NCI-H2196 (cell line): Measurements from ENCODE around the gene CLIP1.
A peak's percentile ranks its signal among the peaks of the same experiment; 100 is the strongest.

Source experiments
- DNase-seq: peaks from one replicate; lab custom pipeline; 2025; ENCODE audit not compliant: unreplicated experiment; lab: John Stamatoyannopoulos, UW

The CLIP1 gene

DNA sequence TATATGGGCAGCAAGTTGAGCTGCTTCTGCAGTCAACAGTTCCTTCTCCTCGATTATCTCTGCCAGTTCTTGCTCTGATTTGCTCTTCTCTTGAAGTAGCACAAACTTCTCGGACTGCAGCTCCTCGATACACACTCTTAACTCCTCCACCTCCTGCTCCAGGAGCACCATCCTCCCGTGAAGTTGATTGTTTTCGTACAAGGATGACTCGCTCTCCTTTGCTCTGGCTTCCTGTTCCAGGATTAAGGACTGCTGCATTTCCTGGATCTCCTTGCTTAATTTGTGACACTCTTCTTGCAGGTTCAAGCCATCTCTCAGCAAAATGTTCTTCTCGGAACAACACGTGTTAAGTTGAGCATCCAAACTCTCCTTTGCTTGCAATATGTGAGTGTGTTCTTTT is 100.0 kb downstream of the CLIP1 start:
- no peak for DNase-seq

DNA sequence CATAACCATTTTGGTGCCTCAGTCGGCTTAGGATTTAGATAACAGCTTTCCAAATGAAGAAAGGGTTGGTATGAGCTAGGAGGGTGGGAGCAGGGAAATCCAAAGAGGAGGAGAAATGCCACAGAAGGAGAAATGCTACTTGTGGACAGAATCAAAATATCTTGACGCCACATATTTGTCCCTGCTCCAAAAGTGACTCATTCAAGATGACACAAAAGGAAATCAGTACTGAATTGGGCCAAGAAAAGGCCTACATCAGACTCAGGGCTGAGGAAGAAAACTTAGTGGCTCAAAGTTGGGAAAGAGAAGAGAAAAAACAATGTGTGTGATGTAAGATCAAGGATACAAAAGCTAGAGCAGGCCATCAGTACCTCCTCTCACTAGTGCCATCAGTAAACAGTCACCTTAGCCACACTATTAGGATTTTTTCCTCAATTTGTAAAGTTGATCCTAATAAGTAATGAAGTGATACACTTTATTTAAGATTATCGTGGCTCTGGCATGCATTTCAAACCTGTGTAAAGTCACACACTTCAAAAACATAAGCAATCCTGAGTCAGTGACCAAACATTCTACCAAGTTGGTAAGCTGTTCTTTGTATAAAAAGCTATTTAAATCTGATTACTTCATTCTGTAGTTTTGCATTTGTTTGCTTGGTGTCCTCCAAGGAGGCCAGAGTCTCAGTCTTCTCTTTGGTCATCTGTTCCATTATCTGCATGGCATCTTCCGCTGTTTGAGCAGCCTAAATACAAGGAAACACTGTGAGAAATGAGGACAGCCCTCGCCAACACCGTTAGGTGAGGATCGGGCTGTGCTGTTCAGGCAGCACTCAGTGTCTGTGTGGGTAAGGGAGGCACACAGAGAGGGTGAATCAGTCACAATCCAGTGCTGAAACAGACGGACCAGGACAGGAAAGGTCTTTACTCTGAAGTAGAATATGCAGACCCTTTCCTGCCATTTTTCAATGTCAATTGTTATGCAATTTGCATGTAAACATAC is 103.6 kb downstream of the CLIP1 start:
- no peak for DNase-seq

DNA sequence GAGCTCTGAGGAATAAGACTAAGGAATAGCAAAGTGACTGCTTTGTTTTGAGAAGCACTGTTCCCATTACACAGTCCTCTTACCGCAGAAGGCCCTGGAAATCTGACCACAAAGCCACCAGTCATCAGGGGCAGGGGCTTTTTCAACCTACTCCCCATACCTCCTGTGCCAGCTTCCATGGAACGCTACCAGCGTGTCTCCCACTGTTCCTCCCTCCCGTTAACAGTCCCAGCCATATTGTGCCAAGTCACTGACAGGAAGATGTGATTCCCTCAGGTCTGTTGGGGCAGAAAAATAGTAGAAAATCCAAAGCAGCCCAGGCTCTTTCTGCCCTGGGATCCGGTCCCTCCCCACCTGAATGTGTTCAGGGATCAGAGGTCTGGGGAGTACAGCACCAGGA is 109.5 kb downstream of the CLIP1 start:
- no peak for DNase-seq

DNA sequence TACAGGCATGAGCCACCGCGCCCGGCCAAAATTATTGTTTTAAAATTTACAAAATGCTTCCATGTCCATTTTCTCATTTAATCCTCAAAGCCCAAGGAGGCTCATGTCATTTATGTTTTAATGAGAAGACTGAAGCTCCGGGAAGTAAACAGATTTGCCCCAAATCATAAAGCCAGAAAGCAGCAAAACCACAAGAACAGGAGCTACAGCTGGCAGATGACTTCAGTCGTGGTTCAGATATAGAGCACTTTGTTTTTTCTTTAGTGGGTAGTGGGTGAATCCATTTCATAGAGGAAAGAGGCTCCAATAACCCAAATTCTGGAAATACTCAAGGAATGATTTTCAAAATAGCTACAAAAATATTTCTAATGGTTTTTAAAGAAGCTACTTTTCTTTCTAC is 110.8 kb downstream of the CLIP1 start:
- no peak for DNase-seq

GRCh38 chr12:122310626-122311333 is 111.7 kb downstream of the CLIP1 start:
- no peak for DNase-seq

- no peak for DNase-seq
These were observed 112.8 kb downstream of the CLIP1 start for GRCh38 chr12:122309564-122310121.

DNA sequence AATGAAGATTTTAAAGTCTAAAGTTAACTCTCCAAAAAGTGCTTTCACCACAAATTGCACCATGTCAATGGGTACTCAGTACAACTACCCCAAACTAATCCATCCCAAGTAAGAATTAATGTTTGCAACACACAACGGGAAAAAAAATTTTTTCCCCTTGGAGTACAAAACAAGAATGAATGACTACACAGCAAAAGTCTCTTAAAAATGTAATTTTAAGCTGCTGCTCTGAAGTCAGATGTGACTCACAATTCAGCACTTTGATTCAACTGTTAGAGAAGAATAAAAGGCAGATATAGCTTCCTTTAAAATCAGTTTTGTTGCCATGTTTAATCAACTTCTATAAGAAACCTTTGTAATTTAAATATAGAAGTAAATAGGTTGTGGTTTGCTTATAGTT is 113.7 kb downstream of the CLIP1 start:
- no peak for DNase-seq

DNA sequence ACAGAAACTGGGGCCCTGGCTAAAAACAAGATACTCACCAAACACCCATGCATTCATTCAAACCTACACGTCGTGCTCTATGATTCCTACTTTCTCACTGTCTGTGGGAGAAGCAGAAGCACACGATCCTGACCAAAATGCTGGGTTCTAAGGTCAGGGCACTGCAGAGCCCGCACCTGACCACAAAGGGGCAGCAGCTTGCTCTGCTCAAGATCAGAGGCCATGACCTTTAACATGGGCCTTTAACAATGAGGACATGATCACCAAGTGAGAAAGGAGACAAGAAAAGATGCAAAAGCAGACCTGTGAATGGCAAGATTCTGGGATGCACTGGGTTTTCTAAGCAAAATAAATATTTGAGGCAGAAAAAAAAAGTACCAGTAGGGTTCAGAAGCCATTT is 116.1 kb downstream of the CLIP1 start:
- no peak for DNase-seq

- no peak for DNase-seq
These were observed 117.5 kb downstream of the CLIP1 start for GRCh38 chr12:122304924-122305323.

- DNase-seq = no peak
These were observed 119.4 kb downstream of the CLIP1 start for GRCh38 chr12:122303068-122303467.

DNA sequence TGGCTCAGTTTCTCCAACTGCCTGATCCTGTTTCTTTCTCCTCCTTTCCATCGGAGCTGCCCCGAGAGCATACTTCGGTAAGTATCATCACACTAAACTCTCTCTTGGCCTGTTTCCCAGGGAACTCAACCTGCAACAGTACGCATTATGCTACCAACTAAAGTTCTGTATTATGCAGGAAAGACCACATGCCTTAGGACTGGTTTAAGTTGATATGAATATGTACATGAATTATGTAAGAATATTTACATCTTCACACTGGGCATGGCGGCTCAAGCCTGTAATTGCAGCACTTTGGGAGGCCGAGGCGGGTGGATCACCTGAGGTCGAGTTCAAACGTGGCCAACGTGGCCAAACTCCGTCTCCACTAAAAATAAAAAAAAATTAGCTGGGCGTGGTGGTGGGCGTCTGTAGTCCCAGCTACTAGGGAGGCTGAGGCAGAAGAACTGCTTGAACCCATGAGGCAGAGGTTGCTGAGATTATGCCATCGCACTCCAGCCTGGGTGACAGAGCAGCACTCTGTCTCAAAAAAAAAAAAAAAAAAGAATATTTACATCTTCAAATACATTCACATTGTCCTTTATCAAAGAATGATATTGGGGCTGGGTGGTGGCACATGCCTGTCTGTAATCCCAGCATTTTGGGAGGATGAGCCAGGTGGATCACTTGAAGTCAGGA is 124.3 kb downstream of the CLIP1 start:
- DNase-seq = no peak

DNA sequence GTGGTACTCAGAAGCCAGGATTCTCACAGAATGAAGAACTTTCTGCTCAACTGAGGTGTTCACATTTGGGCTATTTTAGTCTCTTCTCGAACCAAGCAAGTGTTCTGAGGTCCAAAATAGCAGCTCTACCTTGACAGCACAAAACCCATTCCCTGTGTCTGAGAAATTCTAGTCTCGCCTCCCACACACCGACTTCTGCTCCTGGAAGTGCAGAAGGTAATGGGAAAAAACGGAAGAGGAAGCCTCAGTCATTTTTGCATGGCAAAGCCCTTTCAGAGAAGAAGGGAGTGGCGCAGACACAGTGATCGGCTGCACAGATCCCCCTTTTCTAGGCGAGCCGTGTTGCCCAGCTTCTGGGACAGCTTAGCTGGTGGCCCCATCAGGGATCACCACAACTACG is 125.0 kb downstream of the CLIP1 start:
- no peak for DNase-seq

DNA sequence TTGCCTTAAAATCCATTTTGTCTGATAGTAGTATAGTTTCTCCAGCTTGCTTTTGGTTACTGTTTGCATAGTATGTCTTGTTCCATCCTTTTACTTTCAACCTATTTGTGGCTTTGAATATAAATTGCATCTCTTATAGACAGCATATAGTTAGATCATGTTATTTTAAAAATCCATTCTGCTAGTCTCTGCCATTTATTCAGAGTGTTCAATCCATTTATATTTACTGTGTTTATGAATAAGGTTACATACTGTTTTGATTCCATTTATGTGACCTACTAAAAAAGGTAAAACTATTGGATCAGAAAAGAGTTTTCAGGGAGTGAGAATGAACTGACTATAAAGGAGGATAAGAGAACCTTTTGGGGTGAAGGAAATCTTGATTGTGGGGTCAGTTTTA is 126.6 kb downstream of the CLIP1 start:
- DNase-seq = no peak

DNA sequence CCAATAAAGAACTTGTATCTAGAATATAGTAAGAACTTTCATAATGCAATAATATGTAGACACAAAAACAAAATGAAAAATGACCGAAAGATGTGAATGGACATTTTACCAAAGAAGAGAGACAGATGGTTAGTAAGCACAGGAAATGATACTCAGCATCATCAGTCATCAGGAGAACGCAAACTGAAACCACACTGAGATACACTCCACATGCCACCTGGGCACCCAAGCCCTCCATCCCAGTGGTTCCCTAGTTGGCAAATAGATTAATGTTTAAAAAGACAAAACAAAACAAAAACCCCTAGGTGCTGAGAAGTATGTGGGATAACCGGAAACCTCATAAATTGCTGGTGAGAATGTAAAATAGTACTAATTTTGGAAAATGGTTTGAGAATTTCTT is 129.4 kb downstream of the CLIP1 start:
- no peak for DNase-seq

- DNase-seq = no peak
These were observed 131.0 kb downstream of the CLIP1 start for GRCh38 chr12:122291431-122291830.

- no peak for DNase-seq
These were observed 138.8 kb downstream of the CLIP1 start for GRCh38 chr12:122283680-122284079.

DNA sequence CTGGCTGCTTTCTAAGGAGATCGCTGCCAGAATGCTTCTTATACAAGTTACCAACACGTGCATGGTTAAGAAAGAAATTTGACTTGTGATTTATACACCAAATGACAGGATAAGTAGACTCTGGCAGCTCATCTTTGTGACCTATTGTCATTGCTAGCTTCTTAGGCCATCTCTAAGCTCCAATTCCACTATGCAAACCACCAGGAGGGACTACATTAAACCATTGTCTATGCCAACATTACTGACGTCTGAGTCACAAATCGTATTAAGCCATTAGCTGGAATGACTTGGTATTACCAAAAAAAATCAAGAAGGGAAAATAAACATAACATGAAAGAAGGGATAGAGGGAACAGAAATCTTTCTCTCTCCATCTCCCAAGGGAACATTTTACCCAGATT is 140.4 kb downstream of the CLIP1 start:
- DNase-seq = no peak

DNA sequence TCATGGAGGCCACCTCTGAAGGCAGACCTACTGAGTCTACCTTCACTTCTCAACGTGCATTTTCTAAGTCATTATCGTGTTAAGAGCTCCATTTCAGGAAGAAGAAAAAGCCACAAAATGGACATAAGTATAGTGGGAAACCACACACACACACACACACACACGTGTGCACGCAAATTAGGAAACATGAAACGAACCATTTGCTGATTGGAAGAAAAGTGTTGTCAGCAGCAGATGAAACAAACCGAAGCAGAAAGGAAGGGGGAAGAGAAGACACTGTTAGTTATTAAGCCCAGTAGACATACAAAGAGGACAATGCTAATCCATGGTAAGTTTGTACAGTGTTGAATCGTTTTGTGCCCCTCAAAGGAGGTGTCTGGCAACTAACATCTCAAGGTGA is 146.2 kb downstream of the CLIP1 start:
- no peak for DNase-seq

- no peak for DNase-seq
These were observed 147.0 kb downstream of the CLIP1 start for GRCh38 chr12:122275459-122275858.

GRCh38 chr12:122266230-122266901 is 156.1 kb downstream of the CLIP1 start, which contains the start of gene VPS33A:
VPS33A (minus strand) TSS chr12:122266494; CDS start chr12:122266408, 86 bp downstream.
- peak; percentile 98 for DNase-seq

DNA sequence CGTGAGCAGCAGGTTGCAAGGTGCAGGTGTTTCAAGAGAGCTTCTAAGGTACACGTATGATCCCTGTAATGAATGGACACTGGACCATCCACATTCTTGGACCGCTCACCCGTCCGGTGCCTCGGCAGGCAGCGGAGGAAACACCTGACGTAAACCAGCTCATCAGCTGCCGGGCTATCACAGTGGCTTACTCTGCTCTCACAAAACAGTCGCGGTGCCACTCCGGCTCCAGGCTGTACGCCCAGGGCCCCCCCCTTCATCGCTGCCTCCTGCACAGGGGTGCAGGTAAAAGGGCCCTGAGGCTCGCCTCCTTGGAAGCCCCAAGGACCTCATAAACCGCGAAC is 156.6 kb downstream of the CLIP1 start:
- DNase-seq = peak; percentile 34
